ENCODE measurements around the gene CFAP54.

Gene CFAP54

GRCh38 chr12:96502949-96503532, 13.7 kb downstream of the CFAP54 start:
- DNase-seq (ENCODE audit: low read depth, low spot score), result no peak
- no peak overlapping the region for H3K4me3 ChIP-seq (ENCODE audit: low read length)

DNA sequence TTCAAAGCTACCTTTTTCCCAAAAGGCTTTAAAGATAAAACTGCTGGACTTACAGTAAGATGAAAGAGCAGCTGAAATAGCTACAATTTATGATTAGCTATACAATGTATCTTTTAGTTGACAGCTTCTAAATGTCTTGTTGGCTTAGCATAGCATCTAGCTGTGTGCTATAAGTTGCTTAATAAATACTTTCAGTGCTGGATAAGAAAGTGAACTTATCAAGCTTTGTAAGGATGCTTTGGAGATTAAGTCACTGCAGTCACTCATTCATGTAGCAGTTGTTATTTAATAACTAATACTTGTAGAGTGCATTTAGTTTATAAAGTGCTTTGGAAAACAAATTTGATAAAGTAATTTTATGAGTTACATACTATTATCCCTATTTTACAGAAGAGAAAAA, 14.6 kb downstream of the CFAP54 start:
- DNase-seq (ENCODE audit: low read depth, low spot score), result no peak
- no peak overlapping the region for H3K4me3 ChIP-seq (ENCODE audit: low read length)

DNA sequence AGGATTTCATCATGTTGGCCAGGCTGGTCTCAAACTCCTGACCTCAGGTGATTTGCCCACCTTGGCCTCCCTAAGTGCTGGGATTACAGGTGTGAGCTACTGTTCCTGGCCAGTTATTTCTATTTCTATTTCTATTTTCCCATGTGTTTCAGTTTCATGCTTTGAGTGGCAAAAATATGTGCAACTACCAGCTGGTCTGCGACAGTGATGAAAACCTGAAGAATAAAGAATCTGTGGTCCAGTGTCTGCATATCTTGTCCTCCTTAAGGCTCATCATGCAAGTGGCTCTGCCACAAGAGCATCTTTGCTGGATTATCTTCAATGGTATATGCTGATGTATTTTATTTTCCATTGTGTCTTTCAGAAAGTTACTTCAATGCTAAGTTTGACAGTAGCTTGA, 17.4 kb downstream of the CFAP54 start:
- no peak for DNase-seq (ENCODE audit: low read depth, low spot score)
- H3K4me3 ChIP-seq (ENCODE audit: low read length), result no peak overlapping the region

DNA sequence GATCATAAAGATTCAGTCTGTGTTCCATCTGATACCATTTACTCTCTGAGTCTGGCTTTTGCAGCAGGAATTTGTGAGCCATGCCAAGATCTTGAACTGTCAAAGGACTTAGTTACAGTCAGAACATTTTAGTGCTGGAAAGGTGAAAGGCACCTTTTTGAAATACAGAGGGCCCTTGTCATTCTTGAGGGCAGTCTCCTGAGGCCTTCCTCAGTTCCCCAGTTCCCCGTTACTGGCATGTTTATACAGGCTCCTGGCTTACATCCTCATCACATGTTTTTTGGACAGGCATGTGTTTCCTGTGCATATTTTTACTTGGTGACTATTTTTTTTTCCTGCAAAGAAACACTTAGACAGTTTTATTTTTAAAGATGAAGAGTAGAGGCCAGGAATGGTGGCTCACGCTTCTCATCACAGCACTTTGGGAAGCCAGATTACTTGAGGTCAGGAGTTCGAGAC, 21.0 kb downstream of the CFAP54 start:
- DNase-seq (ENCODE audit: low read depth, low spot score), result no peak
- H3K4me3 ChIP-seq (ENCODE audit: low read length), result no peak overlapping the region

GRCh38 chr12:96513166-96513565, 23.8 kb downstream of the CFAP54 start:
- no peak for DNase-seq (ENCODE audit: low read depth, low spot score)
- no peak overlapping the region for H3K4me3 ChIP-seq (ENCODE audit: low read length)

DNA sequence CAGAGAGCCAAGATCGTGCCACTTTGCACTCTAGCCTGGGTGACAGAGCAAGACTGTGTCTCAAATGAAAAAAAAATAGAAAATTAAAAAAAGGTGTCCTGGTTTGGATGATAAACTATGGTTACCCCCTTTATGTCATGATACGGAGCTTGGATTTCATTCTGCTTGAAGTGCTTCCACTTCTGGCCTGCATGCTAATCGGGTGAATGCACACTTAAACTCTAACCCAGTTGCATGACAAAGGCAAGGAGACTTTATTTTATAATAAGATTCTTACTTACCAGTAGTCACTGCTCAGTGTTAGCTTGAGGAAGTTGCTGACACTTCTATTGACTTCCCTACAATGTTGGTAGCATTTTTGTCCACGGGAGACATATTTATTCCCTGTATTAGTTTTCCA, 24.3 kb downstream of the CFAP54 start:
- H3K4me3 ChIP-seq (ENCODE audit: low read length), result no peak overlapping the region
- no peak for DNase-seq (ENCODE audit: low read depth, low spot score)

DNA sequence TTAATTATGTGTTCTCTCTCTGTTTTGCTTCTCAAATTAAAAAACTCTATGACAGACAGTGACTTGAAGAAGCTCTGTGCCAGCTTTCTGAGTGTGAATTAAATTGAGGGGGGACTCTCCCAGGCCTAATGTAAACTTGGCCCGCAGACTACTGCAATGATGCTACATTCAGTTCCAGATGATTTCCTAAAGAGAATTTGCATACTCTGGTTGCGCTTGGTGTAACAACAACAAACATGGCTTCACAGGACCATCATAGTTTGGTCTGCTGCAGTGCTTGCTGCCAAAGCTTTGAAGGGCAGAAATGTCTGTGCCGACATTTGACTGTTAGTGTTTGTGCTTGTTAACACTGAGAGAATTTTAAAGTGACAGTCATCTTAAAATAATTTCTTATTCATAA, 25.0 kb downstream of the CFAP54 start:
- no peak for DNase-seq (ENCODE audit: low read depth, low spot score)
- no peak overlapping the region for H3K4me3 ChIP-seq (ENCODE audit: low read length)

DNA sequence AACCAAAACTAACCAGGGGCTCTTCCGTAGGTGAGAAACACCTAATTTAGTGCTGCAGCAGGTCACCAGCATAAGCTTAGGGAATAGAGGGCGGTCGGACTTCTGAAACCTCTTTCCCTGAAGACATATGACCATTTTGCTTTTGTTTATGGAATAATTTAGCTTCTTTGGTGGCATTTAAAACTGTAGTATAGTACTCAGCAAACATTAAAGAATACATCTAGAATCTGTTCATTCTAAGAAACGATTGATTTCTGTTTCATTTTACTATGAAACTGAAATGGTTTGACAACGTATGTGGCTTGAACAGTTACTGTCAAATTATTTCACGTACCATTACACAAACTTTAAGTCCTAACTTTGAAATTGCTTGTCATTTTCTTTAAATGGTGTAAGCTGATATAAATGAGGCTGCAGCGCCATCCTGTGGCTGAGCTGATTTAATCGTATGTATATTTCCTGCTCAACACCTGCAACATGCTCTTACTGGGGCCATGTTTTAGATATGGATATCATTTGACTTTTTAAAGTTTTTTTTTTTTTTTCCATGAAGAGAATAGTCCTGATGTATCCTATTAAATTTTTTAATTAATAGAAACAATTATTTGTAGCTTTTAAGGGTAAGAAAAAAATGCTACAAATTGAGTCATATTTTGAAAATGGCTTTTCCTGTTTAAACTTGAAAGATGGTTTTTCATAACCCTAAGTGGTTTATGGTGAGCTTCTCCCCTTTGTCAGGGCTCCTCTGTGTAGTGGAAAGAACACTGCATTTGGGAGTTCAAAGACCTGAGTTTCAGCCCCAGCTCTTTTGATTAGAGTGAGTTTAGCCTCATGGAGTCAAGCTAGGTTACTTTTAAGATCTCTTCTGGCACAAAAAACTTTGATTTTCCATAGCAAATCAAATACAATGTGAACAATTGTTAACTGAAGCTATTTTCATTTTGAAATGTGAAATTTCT, 27.4 kb downstream of the CFAP54 start:
- no peak overlapping the region for H3K4me3 ChIP-seq (ENCODE audit: low read length)
- peak; percentile 84 for DNase-seq (ENCODE audit: low read depth, low spot score)

- no peak overlapping the region for H3K4me3 ChIP-seq (ENCODE audit: low read length)
- DNase-seq (ENCODE audit: low read depth, low spot score), result no peak
These were observed 31.4 kb downstream of the CFAP54 start for GRCh38 chr12:96520767-96521166.

DNA sequence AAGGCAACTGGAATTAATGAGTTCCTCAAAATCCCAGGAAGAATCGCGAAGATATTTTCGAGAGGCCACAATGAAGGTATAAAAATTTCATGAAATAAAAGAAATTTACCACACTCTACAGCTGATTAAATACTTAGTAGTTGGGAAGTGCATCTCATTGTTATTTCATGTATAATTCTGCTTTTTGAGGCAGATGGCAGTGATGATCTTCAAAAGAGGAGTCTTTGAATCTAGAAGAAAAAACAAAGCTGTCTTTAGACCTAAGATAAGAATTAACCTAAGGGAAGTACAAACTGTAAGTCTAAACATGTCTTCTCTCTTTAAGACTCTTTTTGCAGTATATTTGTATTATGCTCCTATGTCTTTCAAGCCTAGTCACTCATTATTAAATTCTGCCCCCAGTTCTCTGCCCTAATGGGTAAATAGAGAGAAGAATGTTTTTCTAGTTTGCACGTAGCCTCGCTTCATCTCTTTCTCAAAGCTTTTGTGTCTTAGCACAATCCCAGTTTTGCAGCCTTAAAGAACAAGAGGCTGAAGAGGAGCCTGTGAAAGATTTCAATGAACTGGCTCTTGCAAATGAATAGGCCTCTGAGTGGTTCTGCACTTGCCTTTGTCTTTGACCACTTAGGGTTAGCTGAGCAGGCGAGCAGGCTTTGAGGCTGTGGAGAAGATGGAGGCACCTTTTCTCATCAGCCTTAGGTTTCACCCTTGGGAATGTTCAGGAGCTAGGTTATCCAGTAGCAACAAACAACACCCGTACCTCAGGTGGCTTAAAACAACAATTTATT, 32.7 kb downstream of the CFAP54 start:
- no peak overlapping the region for H3K4me3 ChIP-seq (ENCODE audit: low read length)
- DNase-seq (ENCODE audit: low read depth, low spot score), result no peak

- DNase-seq (ENCODE audit: low read depth, low spot score), result no peak
- H3K4me3 ChIP-seq (ENCODE audit: low read length), result no peak overlapping the region
These were observed 33.3 kb downstream of the CFAP54 start for GRCh38 chr12:96522690-96523089.

DNA sequence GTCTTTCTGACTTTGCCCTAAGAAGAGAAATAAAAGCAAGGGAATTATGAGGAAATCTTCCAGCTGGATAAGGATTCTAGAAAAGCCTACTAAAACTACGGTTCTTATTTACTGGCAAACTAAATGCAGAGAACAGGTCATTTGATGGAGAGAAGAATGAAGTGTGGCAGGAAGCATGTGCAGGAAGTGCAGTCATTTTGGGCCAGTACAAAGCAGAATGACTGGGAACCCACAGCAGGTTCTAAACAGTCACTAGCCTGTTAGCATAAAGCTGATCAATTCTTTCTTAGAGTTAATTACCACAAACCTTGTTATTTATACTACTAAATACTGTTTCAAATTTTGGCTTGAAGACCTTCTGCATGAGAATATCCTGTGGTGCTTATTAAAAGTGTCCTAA, 36.7 kb downstream of the CFAP54 start:
- no peak for DNase-seq (ENCODE audit: low read depth, low spot score)
- H3K4me3 ChIP-seq (ENCODE audit: low read length), result no peak overlapping the region

DNA sequence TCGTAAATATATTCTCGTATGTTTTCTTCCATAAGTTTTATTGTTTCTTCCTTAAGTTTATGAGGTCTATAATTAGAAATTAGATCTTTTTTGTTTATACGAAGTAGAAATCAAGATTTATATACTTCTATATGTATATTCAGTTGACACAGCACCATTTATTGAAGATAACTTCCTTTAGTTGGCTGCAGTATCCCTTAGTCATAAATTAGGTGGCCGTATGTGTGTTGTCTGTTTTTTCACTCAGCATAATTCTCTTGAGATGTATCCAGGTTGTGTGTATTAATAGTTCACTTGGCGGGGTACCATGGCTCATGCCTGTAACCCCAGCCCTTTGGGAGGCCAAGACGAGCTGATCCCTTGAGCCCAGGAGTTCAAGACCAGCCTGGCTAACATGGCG, 40.5 kb downstream of the CFAP54 start:
- DNase-seq (ENCODE audit: low read depth, low spot score), result no peak
- no peak overlapping the region for H3K4me3 ChIP-seq (ENCODE audit: low read length)

DNA sequence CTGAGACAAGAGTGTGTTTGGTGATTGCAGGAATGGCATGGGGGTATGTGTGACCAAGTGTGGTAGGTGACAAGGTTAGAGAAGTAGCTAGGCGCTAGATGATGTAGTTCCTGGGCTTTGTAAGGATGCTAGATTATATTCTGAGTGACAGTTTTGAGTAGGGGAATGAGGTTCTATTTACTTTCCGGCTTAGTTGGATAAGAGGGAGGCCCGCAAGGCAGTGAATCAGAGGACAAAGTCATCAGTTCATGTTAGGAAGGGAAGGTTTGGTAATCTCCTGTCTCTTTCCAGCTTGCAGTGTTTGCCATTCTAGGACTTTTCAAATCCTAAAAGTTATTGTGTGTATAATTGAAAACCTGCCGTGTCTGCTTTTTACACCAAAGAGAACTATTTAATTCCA, 45.0 kb downstream of the CFAP54 start:
- no peak for DNase-seq (ENCODE audit: low read depth, low spot score)
- no peak overlapping the region for H3K4me3 ChIP-seq (ENCODE audit: low read length)

GRCh38 chr12:96548384-96548783, 59.0 kb downstream of the CFAP54 start:
- no peak for DNase-seq (ENCODE audit: low read depth, low spot score)
- H3K4me3 ChIP-seq (ENCODE audit: low read length), result no peak overlapping the region

GRCh38 chr12:96549341-96549740, 60.0 kb downstream of the CFAP54 start:
- no peak for DNase-seq (ENCODE audit: low read depth, low spot score)
- H3K4me3 ChIP-seq (ENCODE audit: low read length), result no peak overlapping the region

DNA sequence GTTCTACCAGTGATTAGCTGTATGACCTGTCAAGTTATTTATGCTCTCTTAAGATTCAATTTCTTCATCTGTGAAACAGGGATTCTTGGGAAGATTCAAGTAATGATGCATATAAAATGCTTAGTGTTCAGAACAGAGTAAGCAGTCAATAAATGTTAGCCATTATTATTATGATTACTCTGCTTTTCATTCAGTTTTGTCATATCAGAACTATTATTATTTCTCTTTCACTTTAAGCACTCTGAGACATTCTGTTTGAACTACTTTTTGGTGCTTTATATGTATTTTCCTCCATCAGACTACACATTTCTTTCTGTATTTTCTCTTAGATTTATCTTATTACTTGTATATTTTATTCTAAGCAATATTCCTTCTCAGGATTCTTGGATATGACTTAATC, 81.2 kb downstream of the CFAP54 start:
- no peak for DNase-seq (ENCODE audit: low read depth, low spot score)
- H3K4me3 ChIP-seq (ENCODE audit: low read length), result no peak overlapping the region

DNA sequence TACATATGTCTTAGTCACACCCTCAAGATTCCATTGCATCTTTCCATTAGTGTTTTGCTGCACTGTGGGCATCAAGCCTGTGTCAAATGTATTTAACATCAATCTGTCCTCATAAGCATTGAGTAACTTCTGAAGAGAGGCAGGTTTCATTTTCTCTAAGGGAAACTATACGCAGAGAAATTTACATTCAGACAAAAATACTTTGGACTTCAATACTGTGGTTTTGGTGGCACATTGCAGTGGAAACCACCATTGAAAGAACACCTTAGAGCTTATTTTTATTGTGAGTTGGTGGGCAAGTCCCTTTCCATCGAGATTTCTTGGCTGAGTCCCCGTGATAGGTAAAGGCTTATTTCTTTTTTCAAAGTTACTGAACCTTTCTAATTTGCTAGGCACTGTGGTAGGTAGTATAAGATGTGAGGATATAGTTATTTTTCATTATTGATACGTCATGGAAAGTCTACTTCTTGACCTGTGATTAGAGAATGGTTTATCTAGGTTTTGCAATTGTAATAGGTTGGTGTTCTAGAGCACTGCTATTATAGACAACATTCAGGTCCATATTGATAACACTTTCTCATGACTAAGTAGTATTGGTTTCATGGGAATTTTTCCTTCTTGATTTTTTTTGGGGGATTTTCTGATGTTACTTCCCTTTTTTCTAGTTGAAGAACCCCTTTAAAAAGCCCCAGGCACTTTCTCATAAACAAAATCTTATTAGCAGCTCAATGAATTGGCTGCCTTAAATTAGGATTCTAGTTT, 81.9 kb downstream of the CFAP54 start:
- no peak overlapping the region for H3K4me3 ChIP-seq (ENCODE audit: low read length)
- no peak for DNase-seq (ENCODE audit: low read depth, low spot score)

- DNase-seq (ENCODE audit: low read depth, low spot score), result peak; percentile 60
- H3K4me3 ChIP-seq (ENCODE audit: low read length), result no peak overlapping the region
These were observed 89.2 kb downstream of the CFAP54 start for GRCh38 chr12:96578526-96579125.
